GM20000 (cell line): Measurements from ENCODE around the gene JMJD4.

Source experiments
- DNase-seq: peaks from one replicate; pipeline ENCODE4 v3.0.0; 2012; ENCODE audit warnings: low spot score
- CTCF ChIP-seq: IDR thresholded peaks from 2 replicates; pipeline ENCODE4 v1.5.1; 2012; ENCODE audit warnings: mild to moderate bottlenecking, control low read depth; ENCODE audit errors: extremely low read depth, missing control alignments

JMJD4 gene

GRCh38 chr1:227733751-227734545 is 1.2 kb downstream of the JMJD4 start:
- no peak for TF ChIP-seq CTCF

GRCh38 chr1:227733309-227733705 is 1.8 kb downstream of the JMJD4 start:
- no peak for DNase-seq
- TF ChIP-seq CTCF, result no peak

More at GRCh38 chr1:227733751-227734545, 1.2 kb downstream of the JMJD4 start:
- DNase-seq, result no peak

- TF ChIP-seq CTCF, result no peak
- no peak for DNase-seq
Measured at GRCh38 chr1:227732586-227733308, 2.4 kb downstream of the JMJD4 start.

- no peak for TF ChIP-seq CTCF
- no peak for DNase-seq
Measured at GRCh38 chr1:227731696-227732585, 3.2 kb downstream of the JMJD4 start.

- TF ChIP-seq CTCF, result no peak
Measured at GRCh38 chr1:227731241-227731677, 3.8 kb downstream of the JMJD4 start.

GRCh38 chr1:227730630-227731151 is 4.4 kb downstream of the JMJD4 start:
- no peak for DNase-seq
- no peak for TF ChIP-seq CTCF

More at GRCh38 chr1:227731241-227731677, 3.8 kb downstream of the JMJD4 start:
- DNase-seq, result no peak
